NCI-H446 treated with DMSO at 0.1 percent for 48 hours (cell line): ENCODE results near the gene ETFRF1.

Source experiments
- DNase-seq: peaks from one replicate; lab custom pipeline; 2025; lab: John Stamatoyannopoulos, UW

Gene ETFRF1

GRCh38 chr12:25213338-25213737 lies 18.3 kb downstream of the ETFRF1 start:
- DNase-seq = no peak

- DNase-seq = no peak
Observed at GRCh38 chr12:25236190-25236589, 41.2 kb downstream of the ETFRF1 start.

GRCh38 chr12:25236626-25237025 lies 41.6 kb downstream of the ETFRF1 start:
- no peak for DNase-seq

GRCh38 chr12:25241167-25242020 lies 46.4 kb downstream of the ETFRF1 start:
- DNase-seq = no peak

- DNase-seq = no peak
Observed at GRCh38 chr12:25242981-25243679, 48.1 kb downstream of the ETFRF1 start.

- no peak for DNase-seq
Observed at GRCh38 chr12:25243680-25243990, 48.6 kb downstream of the ETFRF1 start.

- no peak for DNase-seq
Observed at GRCh38 chr12:25245491-25245890, 50.5 kb downstream of the ETFRF1 start.

- DNase-seq = no peak
Observed at GRCh38 chr12:25248137-25248536, 53.1 kb downstream of the ETFRF1 start.

- no peak for DNase-seq
Observed at GRCh38 chr12:25248732-25249131, 53.7 kb downstream of the ETFRF1 start.

GRCh38 chr12:25249931-25250738 lies 55.1 kb downstream of the ETFRF1 start:
- no peak for DNase-seq

GRCh38 chr12:25250744-25251730 lies 56.0 kb downstream of the ETFRF1 start, which contains the start of gene KRAS:
Gene KRAS, minus strand, starts transcription at chr12:25250929.
- DNase-seq = peak; percentile 84

- DNase-seq = no peak
Observed at GRCh38 chr12:25251769-25252168, 56.7 kb downstream of the ETFRF1 start.

- DNase-seq = no peak
Observed at GRCh38 chr12:25252946-25253345, 57.9 kb downstream of the ETFRF1 start.

GRCh38 chr12:25253371-25254068 lies 58.5 kb downstream of the ETFRF1 start:
- DNase-seq = no peak

- no peak for DNase-seq
Observed at GRCh38 chr12:25254271-25254880, 59.3 kb downstream of the ETFRF1 start.
